IMR-90 (cell line): ENCODE measurements around the gene SLC34A3. TPM values are rescaled to one million over a fixed set of nuclear protein-coding genes. Genes with fewer than 3 reads are reported as not detected.
A peak's percentile ranks its signal among the peaks of the same experiment; 100 is the strongest.

Source experiments
- ATAC-seq: fragments of 200-7000 bp; cut with Tn5 transposase; 2 replicates; pipeline ENCODE4 v1.9.1; 2020; ENCODE audit warnings: low read depth, mild to moderate bottlenecking, moderate library complexity
- BruUV-seq: library from RNA; stranded (reverse); fragments of 400-500 nt; replicated peaks from 2 replicates; lab custom pipeline; 2021; lab: Mats Ljungman, UMichigan
- CTCF ChIA-PET: fragments of 300-600 bp; formaldehyde crosslinking; extraction: SDS; loops from one replicate; lab custom pipeline; 2021; ENCODE audit warnings: antibody characterized with exemption; lab: Yijun Ruan, JAX
- POLR2A ChIA-PET: fragments of 300-600 bp; sonication (Branson Sonifier 250); formaldehyde crosslinking; loops from one replicate; lab custom pipeline; 2022; ENCODE audit warnings: antibody characterized with exemption; ENCODE audit not compliant: unreplicated experiment; lab: Charles Lee
- DNase-seq: peaks from one replicate; pipeline ENCODE4 v3.0.0; 2013
- H2AFZ ChIP-seq: replicated peaks from 2 replicates; pipeline ENCODE3; 2013; ENCODE audit warnings: low read length, mild to moderate bottlenecking; ENCODE audit not compliant: poor library complexity
- H2AK5ac ChIP-seq: 2 replicates; pipeline ENCODE4 v1.6.1; 2013; ENCODE audit warnings: low read depth, low read length, inconsistent platforms
- H2AK9ac ChIP-seq: replicated peaks from 2 replicates; pipeline ENCODE3; 2013; ENCODE audit warnings: mild to moderate bottlenecking, low read depth, low read length, moderate library complexity; ENCODE audit not compliant: poor library complexity
- H2BK120ac ChIP-seq: 2 replicates; pipeline ENCODE4 v1.6.1; 2013; ENCODE audit warnings: low read depth, low read length, inconsistent platforms
- H2BK15ac ChIP-seq: 3 replicates; pipeline ENCODE4 v1.6.1; 2013; ENCODE audit warnings: low read depth, low read length, inconsistent platforms
- H2BK20ac ChIP-seq: 2 replicates; pipeline ENCODE4 v1.6.1; 2013; ENCODE audit warnings: low read depth, mild to moderate bottlenecking, inconsistent platforms, low read length, moderate library complexity
- H2BK5ac ChIP-seq: 2 replicates; pipeline ENCODE4 v1.6.1; 2013; ENCODE audit warnings: mild to moderate bottlenecking, low read depth, low read length, inconsistent platforms; ENCODE audit not compliant: poor library complexity, severe bottlenecking
- H3K14ac ChIP-seq: replicated peaks from 2 replicates; pipeline ENCODE4 v1.6.1; 2013; ENCODE audit warnings: low read depth, low read length, inconsistent platforms
- H3K18ac ChIP-seq: 2 replicates; pipeline ENCODE4 v1.6.1; 2013; ENCODE audit warnings: low read depth, low read length, control low read depth
- H3K23ac ChIP-seq: 2 replicates; pipeline ENCODE4 v1.6.1; 2013; ENCODE audit warnings: low read depth, low read length, inconsistent platforms
- H3K27ac ChIP-seq: 2 replicates; pipeline ENCODE4 v1.5.1; 2013; ENCODE audit warnings: mild to moderate bottlenecking, control low read depth, low read length; ENCODE audit not compliant: insufficient read depth
- H3K27me3 ChIP-seq: 2 replicates; pipeline ENCODE4 v1.6.1; 2013; ENCODE audit warnings: low read length; ENCODE audit not compliant: control insufficient read depth, insufficient read depth
- H3K36me3 ChIP-seq: 2 replicates; pipeline ENCODE4 v1.6.1; 2013; ENCODE audit warnings: low read length, mixed read lengths; ENCODE audit not compliant: control insufficient read depth, insufficient read depth
- H3K4ac ChIP-seq: 2 replicates; pipeline ENCODE4 v1.6.1; 2013; ENCODE audit warnings: low read depth, low read length, inconsistent platforms
- H3K4me1 ChIP-seq: 2 replicates; pipeline ENCODE4 v1.6.1; 2013; ENCODE audit warnings: low read length, mixed read lengths; ENCODE audit not compliant: control insufficient read depth, insufficient read depth
- H3K4me2 ChIP-seq: 2 replicates; pipeline ENCODE4 v1.6.1; 2013; ENCODE audit warnings: low read depth, mild to moderate bottlenecking, control low read depth, low read length, moderate library complexity
- H3K4me3 ChIP-seq: 2 replicates; pipeline ENCODE4 v1.5.1; 2013; ENCODE audit warnings: low read depth, mild to moderate bottlenecking, control low read depth, low read length, moderate library complexity; ENCODE audit not compliant: insufficient read depth
- H3K56ac ChIP-seq: 2 replicates; pipeline ENCODE4 v1.6.1; 2013; ENCODE audit warnings: low read length, inconsistent platforms; ENCODE audit not compliant: insufficient read depth; ENCODE audit errors: extremely low read depth
- H3K79me1 ChIP-seq, 2 experiments: 2 replicates each; pipeline ENCODE4 v1.6.1; 2013; ENCODE audit warnings: low read length in 2 of 2, inconsistent platforms in 1 of 2, low read depth in 1 of 2
- H3K9ac ChIP-seq: 2 replicates; pipeline ENCODE4 v1.6.1; 2013; ENCODE audit warnings: low read depth, low read length, control low read depth
- H3K9me1 ChIP-seq: 2 replicates; pipeline ENCODE4 v1.6.1; 2013; ENCODE audit warnings: low read length, inconsistent platforms; ENCODE audit not compliant: insufficient read depth
- H3K9me3 ChIP-seq: 2 replicates; pipeline ENCODE4 v1.6.1; 2013; ENCODE audit warnings: low read length; ENCODE audit not compliant: control insufficient read depth, insufficient read depth
- H4K20me1 ChIP-seq: 2 replicates; pipeline ENCODE4 v1.6.1; 2013; ENCODE audit warnings: low read length, inconsistent platforms; ENCODE audit not compliant: insufficient read depth
- H4K5ac ChIP-seq: 2 replicates; pipeline ENCODE4 v1.6.1; 2013; ENCODE audit warnings: mild to moderate bottlenecking, low read depth, low read length, control low read depth
- H4K8ac ChIP-seq, 2 experiments: 2 replicates each; pipeline ENCODE4 v1.6.1; 2013; ENCODE audit warnings: low read depth in 2 of 2, low read length in 2 of 2, control low read depth in 1 of 2, inconsistent platforms in 1 of 2
- H4K91ac ChIP-seq: 2 replicates; pipeline ENCODE4 v1.6.1; 2013; ENCODE audit warnings: low read depth, low read length, inconsistent platforms; ENCODE audit not compliant: insufficient read depth
- MAZ ChIP-seq: IDR thresholded peaks from 2 replicates; pipeline ENCODE4 v1.6.1; 2012; ENCODE audit warnings: low read depth, mild to moderate bottlenecking, low read length, improper control_type of control experiment, moderate library complexity, borderline replicate concordance
- MXI1 ChIP-seq: IDR thresholded peaks from 2 replicates; pipeline ENCODE4 v1.6.1; 2012; ENCODE audit warnings: low read depth, mild to moderate bottlenecking, low read length, moderate library complexity, borderline replicate concordance
- NFE2L2 ChIP-seq: fragments of 150-350 bp; IDR thresholded peaks from 2 replicates; pipeline ENCODE4 v1.6.1; 2016; ENCODE audit warnings: low read depth, mild to moderate bottlenecking, low read length
- USF2 ChIP-seq: fragments of 150-350 bp; IDR thresholded peaks from 2 replicates; pipeline ENCODE4 v1.6.1; 2017; ENCODE audit warnings: mild to moderate bottlenecking, antibody characterized with exemption, low read length, low read depth
- WGBS, 2 experiments: methylation state at CpG; one replicate each; pipeline versions ENCODE4 v1.1.5 to v1.1.7; 2013; ENCODE audit warnings: missing lambda C conversion rate in 2 of 2; ENCODE audit not compliant: insufficient read length in 1 of 2; ENCODE audit errors: extremely low coverage in 2 of 2; 5-methylcytosine and 5-hydroxymethylcytosine counted together
- dilution Hi-C: fragments of 300-500 bp; cut with HindIII; formaldehyde crosslinking; loops from one replicate; pipeline ENCODE4 v1.14.3; 2018; ENCODE audit warnings: low sequenced_read_pairs; ENCODE audit not compliant: unreplicated experiment
- in situ Hi-C: fragments of 300-500 bp; cut with MboI; formaldehyde crosslinking; loops from 3 replicates; pipeline ENCODE4 v1.14.3; 2019; ENCODE audit warnings: low sequenced_read_pairs, inconsistent platforms, mixed read lengths
- intact Hi-C: fragments of 100-400 bp; cut with micrococcal nuclease; formaldehyde crosslinking; loops from 2 replicates; pipeline ENCODE4 v1.10.0; 2022
- polyA plus RNA-seq, 3 experiments: library from polyadenylated mRNA; depleted of rRNA; stranded (reverse); fragments of >200 nt; gene quantifications; 2 replicates each; pipeline ENCODE4 v1.2.3, GENCODE V29; 2012; ENCODE audit warnings: low replicate concordance in 1 of 3
- total RNA-seq: library from RNA; depleted of rRNA; stranded (reverse); fragments of >200 nt; gene quantifications from 2 replicates; pipeline ENCODE4 v1.2.3, GENCODE V29; 2012

SLC34A3 gene
- total and polyA plus RNA-seq, 2 of the 4 experiments (the other 2 are of a cell fraction), result not detected

- intact Hi-C loops, result no loop called here
Observed at GRCh38 chr9:137223078-137223970, 7.4 kb upstream of the SLC34A3 start.

More at GRCh38 chr9:137223078-137223970, 7.4 kb upstream of the SLC34A3 start:
- H3K56ac ChIP-seq, result peak overlapping the region; percentile 62; the same call in 1 of the 2 replicates
- in situ Hi-C loops, result no loop called here
- CTCF ChIA-PET, result interaction anchor here (0.8 kb wide), 1 partner anchor 177 kb away, joined by 4 read pairs; the partner anchor contains the start of gene NPDC1
- POLR2A ChIA-PET, result interaction anchor here (1.1 kb wide), 1 partner anchor 15 kb away, joined by 6 read pairs; no protein-coding TSS in a partner anchor
- no TSS peak for BruUV-seq
- H3K9ac ChIP-seq, result peak overlapping the region; percentile 97
- peak overlapping the region; percentile 88 for H3K4ac ChIP-seq
- no peak overlapping the region for H2BK15ac ChIP-seq
- peaks cover 0 to 4% of the 10 kb centered on the region in 2 experiments; a peak in 1 of 4 replicates for H3K79me1 ChIP-seq
- H4K91ac ChIP-seq, result peak overlapping the region; percentile 64; the same call in 1 of the 2 replicates
- ATAC-seq, result peak; percentile 93
- TF ChIP-seq MXI1, result peak; percentile 14; the same call in 1 of the 2 replicates
- TF ChIP-seq MAZ, result peak; percentile 14; the same call in 1 of the 2 replicates
- TF ChIP-seq NFE2L2, result no peak
- 0 out of 2 replicates have a peak, but pooled peaks have one; percentile 3 for TF ChIP-seq USF2
- peaks cover 19% of the 10 kb centered on the region for H3K4me1 ChIP-seq
- H3K4me3 ChIP-seq, result peak overlapping the region; percentile 89
- peak overlapping the region; percentile 86 for H2AK9ac ChIP-seq
- peak overlapping the region; percentile 89 for H4K5ac ChIP-seq
- no peak overlapping the region for H2BK120ac ChIP-seq
- peak; percentile 97 for DNase-seq
- H3K23ac ChIP-seq, result peak overlapping the region; percentile 58; the same call in 1 of the 2 replicates
- H3K4me2 ChIP-seq, result peak overlapping the region; percentile 88
- dilution Hi-C loops, result no loop called here
- peak overlapping the region; percentile 96 for H2AK5ac ChIP-seq
- H3K36me3 ChIP-seq, result no peaks in the 10 kb centered on the region
- peaks cover 3% of the 10 kb centered on the region; the same call in 1 of the 2 replicates for H3K9me1 ChIP-seq
- no peaks in the 10 kb centered on the region for H4K20me1 ChIP-seq
- no peaks in the 10 kb centered on the region for H3K27me3 ChIP-seq
- H3K9me3 ChIP-seq, result no peaks in the 10 kb centered on the region
- WGBS, 2 experiments, result 1% methylated on average over 36 of the region's 63 CpGs; no CpG with 5 or more reads in 1 of the 2 experiments
- peak overlapping the region; percentile 79 for H2BK5ac ChIP-seq
- H3K27ac ChIP-seq, result peak overlapping the region; percentile 96
- H3K14ac ChIP-seq, result peak overlapping the region; percentile 90
- H4K8ac ChIP-seq, result peak overlapping the region; percentile 95
- H2BK20ac ChIP-seq, result no peak overlapping the region
- no peak overlapping the region; the same call in 1 of the 2 replicates for H3K18ac ChIP-seq
- peak overlapping the region; percentile 93 for H2AFZ ChIP-seq
